Kidney glomerular epithelial cell (primary cell): ENCODE results near the gene ZNF609.

Experiments used
- DNase-seq: peaks from one replicate; lab custom pipeline; 2025; lab: John Stamatoyannopoulos, UW

Gene ZNF609

DNA sequence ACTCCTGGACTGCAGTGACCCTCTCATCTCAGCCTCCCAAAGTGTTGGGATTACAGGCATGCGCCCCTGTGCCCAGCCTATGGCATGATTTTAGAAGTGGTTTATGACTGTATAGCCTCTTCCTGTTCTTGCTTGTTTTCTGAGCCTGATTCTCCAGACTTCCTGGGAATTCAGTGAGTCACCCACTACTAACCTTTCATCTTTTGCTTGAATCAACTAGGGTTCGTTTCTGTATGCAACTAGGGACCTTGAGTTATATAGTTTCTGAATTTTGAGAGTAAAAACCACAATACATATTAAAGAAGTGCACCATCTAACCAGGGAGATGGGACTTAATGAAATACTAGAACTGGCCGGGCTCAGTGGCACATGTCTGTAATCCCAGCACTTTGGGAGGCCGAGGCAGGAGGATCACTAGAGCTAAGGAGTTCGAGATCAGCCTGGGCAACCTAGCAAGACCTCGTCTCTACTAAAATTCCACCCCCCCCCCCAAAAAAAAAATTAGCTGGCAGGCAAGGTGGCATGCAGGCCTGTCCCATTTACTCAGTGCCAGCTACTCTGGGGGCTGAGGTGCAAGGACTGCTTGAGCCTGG lies 76.0 kb downstream of the ZNF609 start:
- DNase-seq = peak; percentile 65

DNA sequence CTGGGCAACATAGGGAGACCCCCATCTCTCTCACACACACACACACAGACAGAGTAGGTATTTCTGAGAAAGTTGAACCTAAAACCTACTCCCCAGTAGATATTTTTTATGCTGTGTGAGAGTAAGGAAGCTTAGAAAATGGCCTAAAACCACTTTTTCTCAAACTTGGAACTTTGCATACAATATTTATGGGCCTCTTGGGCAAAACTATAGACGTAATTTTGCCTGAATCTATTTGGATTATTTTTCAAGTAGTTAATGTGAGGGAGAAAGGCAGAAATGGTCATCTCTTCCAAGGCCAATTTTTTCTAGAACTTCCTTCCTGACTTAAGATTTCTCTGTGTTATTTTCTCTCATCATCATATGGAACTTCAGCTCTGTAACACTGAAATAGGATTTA lies 81.7 kb downstream of the ZNF609 start:
- no peak for DNase-seq

DNA sequence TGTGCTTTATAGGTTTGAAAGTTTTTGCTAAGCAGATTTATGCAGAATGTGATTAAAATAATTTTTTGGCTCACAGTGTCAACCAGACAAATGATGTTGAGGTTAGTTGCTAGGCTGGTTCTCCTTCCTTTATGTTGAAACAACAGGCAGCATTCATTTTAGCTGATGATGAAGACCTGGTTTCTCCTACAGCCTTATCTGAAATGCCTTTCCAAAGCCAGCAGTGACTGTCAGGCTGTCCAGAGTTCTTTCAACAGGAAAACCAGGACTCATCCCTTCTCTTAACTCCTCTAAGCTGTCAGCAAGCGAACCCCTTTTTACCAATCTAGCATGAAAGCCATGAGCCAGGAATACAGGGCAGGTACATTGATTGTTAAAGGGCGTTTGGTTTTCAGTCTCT lies 84.1 kb downstream of the ZNF609 start:
- DNase-seq = no peak

DNA sequence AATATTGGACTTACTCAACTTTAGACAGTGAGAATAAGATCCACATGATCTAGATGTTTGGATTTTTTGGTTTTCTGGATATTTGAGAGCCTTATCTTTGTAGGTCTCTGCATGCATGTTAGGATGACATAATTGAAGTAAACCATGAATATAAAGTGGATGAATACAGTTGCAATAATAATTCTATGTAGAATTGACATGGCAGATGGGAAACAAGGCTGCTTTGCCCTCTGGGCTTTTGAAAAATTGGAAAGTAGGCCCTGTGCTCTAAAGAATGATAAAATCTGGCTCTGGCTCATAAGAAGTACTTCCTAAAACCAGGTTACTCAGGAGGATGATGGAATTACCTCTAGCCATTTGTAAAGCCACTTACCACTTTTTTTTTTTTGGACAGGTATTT lies 86.9 kb downstream of the ZNF609 start:
- no peak for DNase-seq

DNA sequence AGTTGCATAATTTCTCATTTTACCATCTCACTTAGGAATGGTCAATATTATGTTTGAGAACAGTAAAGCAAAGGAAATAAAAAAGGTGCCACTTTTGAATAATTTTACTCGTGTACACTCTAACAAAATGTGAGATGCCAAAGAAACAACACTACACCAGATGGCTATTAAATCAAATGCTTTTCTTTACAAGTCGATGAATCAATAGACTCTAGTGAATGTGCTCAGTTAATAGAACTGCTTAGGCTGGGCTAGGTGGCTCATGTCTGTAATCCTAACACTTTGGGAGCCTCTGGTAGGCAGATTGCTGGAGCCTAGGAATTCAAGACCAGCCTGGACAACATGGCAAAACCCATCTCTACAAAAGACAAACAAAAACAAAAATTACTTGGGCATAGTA lies 87.9 kb downstream of the ZNF609 start:
- DNase-seq = no peak

DNA sequence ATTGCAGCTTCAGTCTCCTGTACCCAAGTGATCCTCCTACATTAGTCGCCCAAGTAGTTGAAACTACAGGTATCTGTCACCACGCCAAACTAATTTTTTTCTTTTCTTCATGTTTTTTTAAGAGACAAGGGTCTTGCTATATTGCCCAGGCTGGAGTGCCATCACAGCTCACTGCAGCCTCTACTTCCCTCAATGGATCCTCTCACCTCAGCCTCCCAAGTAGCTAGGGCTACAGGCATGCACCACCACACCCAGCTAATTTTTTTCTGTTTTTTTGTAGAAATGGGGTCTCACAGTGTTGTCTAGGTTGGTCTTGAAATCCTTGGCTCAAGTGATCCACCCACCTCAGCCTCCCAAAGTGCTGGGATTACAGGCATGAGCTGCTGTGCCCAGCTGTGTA lies 89.5 kb downstream of the ZNF609 start:
- DNase-seq = no peak

DNA sequence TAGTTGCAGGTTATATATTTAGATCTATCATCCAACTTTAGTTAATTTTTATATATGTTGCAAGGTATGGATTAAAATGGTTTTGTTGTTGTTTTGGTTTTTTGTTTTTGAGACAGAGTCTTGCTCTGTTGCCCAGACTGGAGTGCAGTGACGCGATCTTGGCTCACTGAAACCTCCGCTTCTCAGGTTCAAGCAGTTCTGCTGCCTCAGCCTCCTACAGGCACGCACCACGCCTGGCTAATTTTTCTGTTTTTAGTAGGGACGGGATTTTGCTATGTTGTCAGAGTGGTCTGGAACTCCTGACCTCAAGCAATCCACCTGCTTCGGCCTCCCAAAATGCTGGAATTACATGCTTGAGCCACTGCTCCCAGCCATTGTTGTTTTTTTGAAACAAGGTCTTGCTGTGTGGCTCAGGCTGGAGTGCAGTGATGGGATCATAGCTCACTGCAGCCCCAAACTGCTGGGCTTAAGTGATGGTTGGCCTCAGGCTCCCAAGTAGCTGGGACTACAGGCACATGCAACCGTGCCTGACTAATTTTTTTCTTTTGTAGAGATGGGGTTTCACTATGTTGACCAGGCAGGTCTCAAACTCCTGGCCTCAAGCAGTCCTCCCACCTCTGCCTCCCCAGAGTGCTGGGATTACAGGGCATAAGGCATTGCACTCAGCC lies 92.0 kb downstream of the ZNF609 start:
- peak; percentile 25 for DNase-seq

DNA sequence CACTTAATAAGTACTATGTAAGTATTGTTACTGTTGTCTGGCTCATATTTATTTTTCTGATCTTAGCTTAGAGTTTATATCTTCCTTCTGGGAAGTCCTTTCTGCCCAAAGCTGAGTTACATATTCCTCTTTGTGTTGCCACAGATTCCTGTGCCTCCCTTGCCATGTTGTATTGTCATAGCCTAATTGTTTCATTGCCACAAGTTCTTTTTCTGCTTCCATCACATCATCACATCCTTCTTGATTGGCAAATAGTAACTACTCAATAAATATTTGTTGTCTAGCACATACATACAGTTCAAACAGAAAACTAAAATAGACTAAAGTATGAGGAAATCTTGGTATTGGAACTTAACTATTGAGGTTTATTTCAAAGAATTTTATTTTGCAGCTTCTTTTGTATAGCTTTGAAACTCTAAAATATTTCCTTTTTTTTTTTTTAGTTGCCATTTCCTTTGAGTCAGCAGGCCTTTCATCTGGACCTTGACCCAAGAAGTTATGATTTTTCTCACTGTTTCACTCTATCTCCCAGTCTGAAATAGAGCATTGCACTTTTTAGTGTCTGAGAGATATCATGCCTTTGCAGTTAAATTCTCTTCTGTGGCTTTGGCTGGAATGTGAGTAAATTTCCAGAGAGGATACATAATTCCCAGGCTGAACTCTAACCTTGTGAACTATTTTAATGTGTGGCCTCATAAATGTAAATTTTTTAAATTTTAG lies 98.2 kb downstream of the ZNF609 start:
- no peak for DNase-seq

DNA sequence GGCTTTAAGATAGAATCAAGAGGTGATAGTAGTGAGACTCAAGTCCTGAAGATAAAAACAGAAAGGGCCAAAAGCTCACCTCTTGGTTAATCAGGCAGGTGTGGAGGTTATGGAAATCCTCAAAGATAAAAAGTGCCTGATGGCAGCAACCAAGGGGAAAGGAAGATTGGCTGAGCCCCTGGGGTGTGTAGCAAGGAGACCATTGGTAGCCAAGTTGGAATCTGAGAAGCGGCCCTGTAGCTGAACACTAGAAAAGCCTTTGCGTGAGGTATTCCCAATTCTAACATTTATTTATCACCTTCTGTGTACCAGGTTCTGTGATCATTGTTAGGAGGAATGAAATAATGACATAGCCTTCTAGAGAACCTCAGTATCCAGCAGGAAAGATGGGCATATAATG lies 98.9 kb downstream of the ZNF609 start:
- no peak for DNase-seq

DNA sequence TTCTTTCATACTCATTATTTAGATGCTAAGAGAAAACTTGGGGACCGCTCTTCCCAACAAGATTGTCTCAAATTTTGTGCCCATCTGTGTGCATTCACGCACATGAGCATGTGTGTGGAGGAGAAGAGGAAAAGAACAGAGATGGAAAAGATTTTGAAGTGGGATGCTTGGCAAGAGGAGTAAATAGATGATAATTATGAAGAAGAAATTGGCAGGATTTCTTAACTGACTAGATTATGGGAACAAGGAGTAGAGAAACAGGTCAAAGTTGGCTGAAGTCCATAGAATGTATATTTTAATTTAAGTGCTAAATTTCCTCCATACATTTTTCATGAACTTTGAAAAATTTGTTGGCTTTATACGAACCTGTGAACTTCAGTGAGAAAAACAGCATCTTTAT lies 100.1 kb downstream of the ZNF609 start:
- no peak for DNase-seq

DNA sequence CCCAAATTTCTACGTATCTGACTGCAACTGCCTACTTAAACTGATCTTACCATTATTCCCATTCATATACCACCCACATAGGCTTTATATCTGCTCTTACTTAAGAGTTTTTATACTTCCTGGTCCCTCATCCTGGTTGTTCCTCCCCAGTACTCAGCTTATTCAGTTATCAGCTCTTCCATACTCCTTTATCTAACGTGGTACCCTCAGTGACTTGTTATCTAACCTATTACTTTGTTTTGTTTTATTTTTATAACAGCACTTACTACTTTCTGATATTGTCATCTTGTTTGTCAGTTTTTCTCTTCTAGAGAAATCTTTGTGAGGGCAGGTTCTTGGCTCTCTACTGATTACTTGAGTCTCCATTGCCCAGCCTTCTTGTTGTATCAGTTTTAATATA lies 100.6 kb downstream of the ZNF609 start:
- DNase-seq = no peak

DNA sequence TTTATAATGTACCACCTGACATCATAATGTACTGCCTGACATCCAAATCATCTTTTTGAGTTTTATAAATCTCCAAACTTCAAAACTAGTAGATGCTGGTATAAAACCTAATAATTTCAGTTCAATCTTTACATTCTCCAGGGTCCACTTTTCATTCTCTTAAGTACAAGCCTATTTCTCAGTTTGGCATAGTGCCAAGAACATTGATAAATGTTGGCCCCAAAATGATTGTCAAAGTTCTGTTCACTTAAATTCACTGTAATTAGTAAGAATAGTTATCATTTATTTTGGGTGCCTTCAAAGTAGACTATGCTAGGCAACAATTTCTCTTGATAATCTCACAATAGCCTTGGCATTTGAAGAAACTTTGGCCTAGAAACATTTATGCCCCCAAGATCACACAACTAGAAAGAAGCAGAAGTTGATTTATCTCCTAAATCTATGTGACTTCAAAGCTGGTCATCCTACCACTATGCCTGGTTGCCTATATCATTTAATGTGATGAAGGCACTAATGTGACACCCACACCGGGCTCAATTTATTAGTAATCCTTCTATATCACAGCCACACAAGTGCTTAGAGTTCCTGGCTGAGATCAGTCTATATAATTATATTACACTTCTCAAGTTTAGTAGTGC lies 101.7 kb downstream of the ZNF609 start:
- DNase-seq = no peak

DNA sequence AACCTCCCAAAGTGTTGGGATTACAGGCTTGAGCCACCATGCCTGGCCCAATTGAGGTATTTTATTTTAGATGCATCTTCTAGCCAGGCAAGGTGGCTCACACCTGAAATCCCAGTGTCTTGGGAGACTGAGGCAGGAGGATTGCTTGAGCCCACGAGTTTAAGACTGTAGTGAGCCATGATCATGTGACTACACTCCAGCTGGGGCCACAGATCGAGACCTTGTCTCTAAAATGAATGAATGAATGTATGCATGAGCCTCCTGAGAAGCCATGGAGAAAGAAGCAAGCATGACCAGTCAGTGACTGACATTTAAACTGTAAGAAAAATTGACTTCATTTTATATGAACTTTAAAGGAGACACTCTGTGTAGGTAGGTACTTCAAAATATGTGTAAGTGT lies 105.7 kb downstream of the ZNF609 start:
- DNase-seq = no peak

DNA sequence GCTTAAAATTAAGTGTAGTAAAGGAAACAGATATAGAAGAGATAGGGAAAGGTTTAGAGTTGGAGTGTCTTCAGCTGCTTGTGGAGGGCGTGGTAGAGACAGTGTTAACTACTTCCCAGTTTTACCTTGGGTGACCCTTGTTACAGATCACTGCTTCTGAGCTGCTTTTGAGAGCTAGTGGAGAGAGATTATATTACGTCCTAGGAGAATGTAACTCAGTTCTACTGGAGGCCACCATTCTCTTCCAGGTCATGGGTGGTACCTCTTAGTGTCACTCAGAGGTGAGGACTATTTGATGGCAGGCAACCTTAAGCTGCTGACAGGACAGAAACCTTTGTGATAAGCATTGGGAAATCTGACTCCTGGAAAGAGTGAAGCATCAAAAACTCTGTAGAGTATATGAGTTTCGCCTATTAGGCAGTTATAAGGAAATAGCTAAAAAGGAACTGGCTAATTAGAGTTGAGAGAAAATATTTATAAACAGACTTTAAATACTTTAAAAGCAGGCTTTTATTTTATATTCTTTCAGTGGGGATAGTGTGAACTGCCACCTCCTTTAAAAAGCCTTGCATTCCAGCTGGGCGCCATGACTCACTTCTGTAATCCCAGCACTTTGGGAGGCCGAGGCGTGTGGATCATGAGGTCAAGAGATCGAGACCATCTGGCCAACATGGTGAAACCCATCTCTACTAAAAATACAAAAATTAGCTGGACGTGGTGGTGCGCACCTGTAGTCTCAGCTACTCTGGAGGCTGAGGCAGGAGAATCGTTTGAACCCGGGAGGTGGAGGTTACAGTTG lies 106.5 kb downstream of the ZNF609 start:
- no peak for DNase-seq

DNA sequence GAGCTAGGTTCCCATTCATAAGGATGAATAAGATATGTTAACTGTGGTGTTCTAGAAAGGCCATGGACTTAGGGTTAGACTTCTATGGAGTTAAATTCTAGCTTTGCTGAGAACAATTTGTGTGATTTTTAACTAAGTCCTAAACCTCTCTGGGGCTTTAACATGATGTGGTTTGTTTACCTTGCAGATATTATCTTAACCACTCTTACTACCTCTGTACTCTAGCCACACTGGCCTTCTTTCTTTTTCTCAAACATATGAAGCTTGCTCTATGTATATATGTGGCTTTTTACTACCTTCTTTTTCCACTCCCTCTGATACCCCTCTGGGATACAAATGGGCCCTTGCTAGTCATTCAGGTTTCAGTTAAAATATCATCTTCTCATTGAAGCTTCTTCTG lies 108.4 kb downstream of the ZNF609 start:
- no peak for DNase-seq

DNA sequence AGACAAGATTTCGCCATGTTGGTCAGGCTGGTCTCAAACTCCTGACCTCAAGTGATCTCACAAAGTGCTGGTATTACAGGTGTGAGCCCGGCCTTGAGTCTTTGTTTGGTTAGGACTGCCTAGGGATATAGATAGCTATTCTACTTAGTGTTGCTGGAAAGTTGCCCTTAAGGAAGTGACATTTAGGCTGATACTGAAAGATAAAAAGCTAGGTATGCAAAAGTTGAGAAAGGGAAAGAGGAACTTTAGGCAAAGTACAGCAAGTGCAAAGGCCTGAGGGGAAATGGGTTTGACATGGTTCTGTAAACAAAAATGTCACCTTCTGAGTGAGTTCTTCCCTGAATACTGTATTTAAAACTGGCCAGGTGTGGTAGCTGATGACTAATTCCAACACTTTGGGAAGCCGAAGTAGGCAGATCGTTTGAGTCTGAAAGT lies 111.5 kb downstream of the ZNF609 start:
- no peak for DNase-seq

DNA sequence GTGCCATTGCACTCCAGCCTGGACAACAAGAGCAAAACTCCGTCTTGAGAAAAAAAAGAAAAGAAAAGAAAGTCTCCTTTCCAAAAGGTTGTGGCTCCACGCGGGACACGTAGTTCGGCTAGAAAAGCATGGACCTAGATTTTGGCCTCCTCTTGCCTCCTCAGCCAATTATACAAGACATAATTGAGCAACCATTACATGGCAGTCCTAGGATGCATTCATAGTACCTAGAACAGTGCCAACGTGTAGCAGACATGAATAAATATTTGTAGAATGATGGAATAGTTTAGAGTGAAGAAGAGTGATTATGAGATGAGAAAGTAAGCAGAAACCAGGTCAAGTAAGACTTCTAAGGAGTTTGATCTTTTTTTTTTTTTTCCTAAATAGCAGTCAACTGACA lies 112.5 kb downstream of the ZNF609 start:
- DNase-seq = no peak

DNA sequence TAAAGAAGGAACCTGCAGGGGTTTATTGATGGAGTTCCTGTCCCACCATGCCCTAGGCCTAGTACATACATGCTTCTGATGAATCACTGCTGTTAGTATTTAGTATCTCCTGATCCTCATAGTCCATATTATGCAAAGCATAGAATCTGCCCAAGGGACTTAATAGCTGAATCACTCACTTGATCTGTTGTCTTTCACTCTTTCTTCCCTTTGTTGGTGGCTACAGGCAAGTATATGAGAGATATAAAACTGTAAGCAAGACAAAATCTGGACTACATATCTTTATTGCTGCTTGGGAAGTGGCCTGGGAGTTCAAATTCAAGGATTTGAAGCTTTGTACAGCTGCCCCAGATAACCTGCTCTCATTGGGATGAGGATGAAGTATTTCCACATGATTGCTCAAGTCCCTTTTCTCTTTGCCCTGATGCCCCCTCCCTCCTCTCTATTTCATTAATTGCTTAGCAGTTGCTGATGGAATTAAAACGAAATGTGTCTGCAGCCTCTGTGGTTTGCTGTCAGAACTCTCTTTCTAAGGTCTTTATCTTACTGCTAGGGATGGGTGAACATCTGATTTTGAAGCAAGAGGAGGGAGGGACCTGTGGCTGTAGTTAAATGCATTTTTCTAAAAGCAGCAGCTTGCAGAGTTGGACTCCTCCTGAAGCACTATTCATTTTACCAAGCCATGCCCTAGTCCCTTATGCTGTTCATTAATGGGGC lies 114.1 kb downstream of the ZNF609 start:
- no peak for DNase-seq

DNA sequence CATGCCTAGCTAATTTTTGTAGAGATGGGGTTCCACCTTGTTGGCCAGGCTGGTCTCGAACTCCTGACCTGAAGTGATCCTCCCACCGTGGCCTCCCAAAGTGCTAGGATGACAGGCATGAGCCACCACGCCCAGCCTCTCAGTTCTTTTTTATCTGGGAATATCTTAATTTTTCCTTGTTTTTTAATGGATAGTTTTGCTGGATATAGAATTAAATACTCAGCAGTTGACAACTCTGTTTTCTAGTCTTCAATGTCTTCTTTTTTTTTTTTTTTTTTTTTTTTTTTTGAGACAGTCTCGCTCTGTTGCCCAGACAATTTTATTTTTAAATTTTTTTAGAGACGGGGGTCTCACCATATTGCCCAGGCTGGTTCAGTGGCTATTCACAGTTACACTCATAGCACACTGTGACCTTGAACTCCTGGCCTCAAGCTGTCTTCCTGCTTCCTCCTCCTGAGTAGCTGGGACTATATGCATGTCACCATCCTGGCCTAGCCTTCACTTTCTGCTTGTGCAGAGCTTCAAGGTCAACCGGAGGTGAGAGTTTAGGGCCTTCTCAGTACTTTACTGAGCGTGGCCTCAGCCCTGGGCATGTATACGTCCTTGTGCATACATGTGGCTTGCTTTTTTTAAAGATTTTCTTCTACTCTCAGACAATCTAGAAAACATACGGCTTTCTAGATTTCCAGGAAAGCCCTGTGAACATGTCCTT lies 120.5 kb downstream of the ZNF609 start:
- no peak for DNase-seq

DNA sequence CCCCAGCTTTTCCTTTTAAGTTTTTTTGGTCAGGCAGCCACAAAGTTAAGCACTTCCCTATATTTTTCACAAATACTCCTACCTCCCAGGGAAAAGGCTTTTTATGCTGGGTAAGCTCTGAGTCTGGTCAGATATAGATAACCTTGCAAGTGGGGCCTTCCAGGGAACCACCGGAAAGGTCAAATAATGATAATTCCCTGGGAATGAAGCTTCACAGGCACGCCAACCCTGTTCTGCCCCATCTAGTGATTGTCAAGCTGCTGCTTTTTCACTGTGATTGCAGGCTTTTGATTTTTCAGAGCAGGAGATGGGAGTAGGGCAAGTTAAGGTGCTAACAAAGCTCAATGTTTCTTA lies 121.0 kb downstream of the ZNF609 start:
- DNase-seq = no peak

DNA sequence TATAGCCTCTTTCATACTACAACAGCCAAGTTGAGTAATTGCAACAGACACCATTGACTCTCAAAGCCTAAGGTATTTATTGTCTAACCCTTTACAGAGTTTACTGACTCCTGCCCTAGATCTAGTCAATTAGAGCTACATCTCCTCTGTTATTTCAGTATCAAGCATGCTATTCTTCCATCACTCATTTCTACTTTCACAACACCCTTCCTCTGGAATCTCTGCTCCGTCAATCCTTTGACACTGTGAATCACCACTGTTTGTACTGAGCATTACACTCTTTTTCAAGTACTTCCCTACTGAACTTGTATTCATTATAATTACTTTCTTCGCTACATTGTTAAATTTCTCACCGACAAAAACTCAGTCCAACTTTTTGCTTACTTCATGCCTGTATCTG lies 121.8 kb downstream of the ZNF609 start:
- DNase-seq = no peak
